HG02610 (cell line): ENCODE data around the gene JMJD8.
A peak's percentile ranks its signal among the peaks of the same experiment; 100 is the strongest.

Source experiments
- ATAC-seq: cut with Tn5 transposase; IDR thresholded peaks from one replicate; pipeline ENCODE4 v1.9.1; 2021; ENCODE audit warnings: mild to moderate bottlenecking, moderate library complexity; ENCODE audit not compliant: unreplicated experiment

Gene JMJD8

GRCh38 chr16:678209-678857, 5.8 kb downstream of the JMJD8 start:
- ATAC-seq = no peak

GRCh38 chr16:677316-678190, 6.6 kb downstream of the JMJD8 start:
- ATAC-seq = no peak

GRCh38 chr16:676913-677312, 7.2 kb downstream of the JMJD8 start:
- ATAC-seq = no peak

GRCh38 chr16:676565-676902, 7.6 kb downstream of the JMJD8 start:
- ATAC-seq = no peak

- no peak for ATAC-seq
Measured at GRCh38 chr16:675884-676564, 8.1 kb downstream of the JMJD8 start.

GRCh38 chr16:674968-675883, 8.9 kb downstream of the JMJD8 start, which contains the start of gene RHBDL1:
Gene RHBDL1 (plus strand): TSS chr16:675671. CDS start chr16:675791, 120 bp downstream.
- no peak for ATAC-seq

- no peak for ATAC-seq
Measured at GRCh38 chr16:674214-674881, 9.8 kb downstream of the JMJD8 start.

GRCh38 chr16:673399-673991, 10.6 kb downstream of the JMJD8 start:
- no peak for ATAC-seq

GRCh38 chr16:672851-673250, 11.3 kb downstream of the JMJD8 start:
- ATAC-seq = no peak

GRCh38 chr16:672371-672770, 11.8 kb downstream of the JMJD8 start:
- ATAC-seq = no peak

- no peak for ATAC-seq
Measured at GRCh38 chr16:671353-672131, 12.6 kb downstream of the JMJD8 start.

- ATAC-seq = no peak
Measured at GRCh38 chr16:670485-671352, 13.4 kb downstream of the JMJD8 start.

GRCh38 chr16:669666-670065, 14.5 kb downstream of the JMJD8 start:
- ATAC-seq = no peak

- ATAC-seq = no peak
Measured at GRCh38 chr16:668519-669171, 15.5 kb downstream of the JMJD8 start.

GRCh38 chr16:667780-668518, 16.2 kb downstream of the JMJD8 start, which contains the start of gene RHOT2:
Gene RHOT2 (plus strand): TSS chr16:668132. CDS start chr16:668200, 68 bp downstream.
- peak; percentile 82 for ATAC-seq

GRCh38 chr16:667113-667779, 16.9 kb downstream of the JMJD8 start:
- ATAC-seq = no peak
